NCI-H774 (cell line): ENCODE data around the gene MICU1.
"Not testable (repeated sequence)": the region's sequence is repeated elsewhere in the genome, so short reads cannot be mapped to it uniquely, and the experiment has no call there.

Experiments
- DNase-seq: peaks from one replicate; lab custom pipeline; 2025; lab: John Stamatoyannopoulos, UW

MICU1 gene

GRCh38 chr10:72346117-72346516 is 279.8 kb downstream of the MICU1 start:
- DNase-seq: not testable (repeated sequence)

DNA sequence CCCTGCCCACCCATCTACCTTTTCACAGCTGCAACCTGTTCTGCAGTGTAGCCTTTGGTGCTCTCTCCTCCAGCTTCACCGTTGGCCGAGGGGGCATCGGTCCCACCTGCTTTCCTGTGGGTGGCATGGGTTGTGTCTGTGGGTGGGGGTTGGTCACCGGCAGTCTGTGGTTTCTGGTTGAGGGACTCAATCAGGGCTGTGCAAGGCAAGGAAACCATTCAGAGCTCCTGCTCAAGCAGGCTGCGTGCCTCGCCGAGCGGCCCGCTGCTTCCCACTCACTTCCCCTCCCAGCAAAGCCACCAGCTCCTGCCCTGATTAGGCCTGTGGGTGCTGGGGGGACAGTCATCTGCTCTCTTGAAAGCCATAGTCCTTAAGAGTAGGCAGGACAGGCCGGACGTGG is 280.9 kb downstream of the MICU1 start:
- DNase-seq: no peak

DNA sequence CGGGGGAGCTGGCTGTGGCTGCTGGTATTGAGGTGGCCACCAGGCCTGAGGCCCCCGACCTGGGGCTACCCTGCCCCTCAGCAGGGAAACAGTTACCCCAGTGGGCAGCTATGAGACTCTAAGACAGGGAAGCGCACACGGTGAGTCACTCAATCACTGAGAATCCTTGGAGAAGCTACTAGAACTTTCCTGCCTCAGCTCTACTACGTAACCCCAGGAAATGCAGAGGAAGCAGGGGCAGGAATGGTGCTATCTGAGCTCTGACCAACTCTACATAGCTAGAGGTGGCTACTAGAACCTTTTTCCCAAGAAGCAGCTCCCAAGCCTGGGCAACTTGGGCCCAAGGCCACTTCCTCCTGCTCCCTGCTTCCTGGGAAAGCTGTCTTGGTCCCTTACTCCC is 283.0 kb downstream of the MICU1 start:
- no peak for DNase-seq

GRCh38 chr10:72340510-72341261 is 285.2 kb downstream of the MICU1 start:
- DNase-seq: no peak

DNA sequence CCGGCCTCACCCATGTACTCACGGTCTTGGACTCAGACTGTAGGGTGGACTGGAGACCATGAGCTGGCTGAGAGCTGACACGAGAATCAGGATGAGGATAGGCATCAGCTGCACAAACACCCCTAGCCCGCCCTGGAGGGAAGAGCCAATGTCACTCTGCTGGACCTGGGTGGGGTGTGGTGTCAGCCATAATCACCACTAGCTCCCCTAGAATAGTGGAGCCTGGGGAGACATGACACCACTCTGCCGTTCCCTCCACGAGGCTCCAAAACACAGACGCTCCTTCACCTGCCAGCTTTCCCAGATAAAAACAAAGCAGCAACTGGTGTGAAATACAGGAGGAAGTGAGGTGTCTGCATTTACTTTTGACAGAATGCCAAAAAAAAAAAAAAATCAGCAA is 287.7 kb downstream of the MICU1 start:
- no peak for DNase-seq

GRCh38 chr10:72337722-72338121 is 288.2 kb downstream of the MICU1 start:
- DNase-seq: no peak

DNA sequence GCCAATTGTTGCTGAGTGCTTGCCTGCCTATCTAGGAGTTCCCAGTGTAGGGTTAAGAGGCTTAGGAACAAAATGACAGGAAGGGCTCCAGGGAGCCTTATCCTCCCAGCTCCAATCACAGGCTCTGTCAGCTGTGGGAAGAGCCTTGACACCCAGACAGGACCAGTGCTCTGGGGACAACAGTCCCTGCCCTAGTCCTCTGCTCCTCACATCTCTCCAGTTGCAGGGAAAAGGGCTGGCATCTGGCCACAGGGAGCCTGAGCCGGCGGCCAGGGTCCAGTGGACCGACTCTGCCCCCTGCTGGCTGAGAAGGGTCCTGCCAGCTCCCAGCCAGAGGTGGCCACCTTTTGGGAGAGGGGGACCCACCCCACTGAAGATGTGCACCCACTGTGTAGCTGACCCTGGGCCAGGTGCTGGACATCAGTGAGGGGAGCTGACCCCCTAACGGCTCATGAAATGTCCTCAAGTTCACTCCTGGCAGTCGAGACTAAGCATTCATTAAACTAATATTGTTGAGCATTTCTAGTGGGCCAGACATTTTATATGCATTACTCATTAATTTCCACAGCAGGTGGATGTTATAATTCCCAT is 288.7 kb downstream of the MICU1 start:
- DNase-seq: peak; percentile 61

- no peak for DNase-seq
These were observed 289.4 kb downstream of the MICU1 start for GRCh38 chr10:72336259-72337038.

DNA sequence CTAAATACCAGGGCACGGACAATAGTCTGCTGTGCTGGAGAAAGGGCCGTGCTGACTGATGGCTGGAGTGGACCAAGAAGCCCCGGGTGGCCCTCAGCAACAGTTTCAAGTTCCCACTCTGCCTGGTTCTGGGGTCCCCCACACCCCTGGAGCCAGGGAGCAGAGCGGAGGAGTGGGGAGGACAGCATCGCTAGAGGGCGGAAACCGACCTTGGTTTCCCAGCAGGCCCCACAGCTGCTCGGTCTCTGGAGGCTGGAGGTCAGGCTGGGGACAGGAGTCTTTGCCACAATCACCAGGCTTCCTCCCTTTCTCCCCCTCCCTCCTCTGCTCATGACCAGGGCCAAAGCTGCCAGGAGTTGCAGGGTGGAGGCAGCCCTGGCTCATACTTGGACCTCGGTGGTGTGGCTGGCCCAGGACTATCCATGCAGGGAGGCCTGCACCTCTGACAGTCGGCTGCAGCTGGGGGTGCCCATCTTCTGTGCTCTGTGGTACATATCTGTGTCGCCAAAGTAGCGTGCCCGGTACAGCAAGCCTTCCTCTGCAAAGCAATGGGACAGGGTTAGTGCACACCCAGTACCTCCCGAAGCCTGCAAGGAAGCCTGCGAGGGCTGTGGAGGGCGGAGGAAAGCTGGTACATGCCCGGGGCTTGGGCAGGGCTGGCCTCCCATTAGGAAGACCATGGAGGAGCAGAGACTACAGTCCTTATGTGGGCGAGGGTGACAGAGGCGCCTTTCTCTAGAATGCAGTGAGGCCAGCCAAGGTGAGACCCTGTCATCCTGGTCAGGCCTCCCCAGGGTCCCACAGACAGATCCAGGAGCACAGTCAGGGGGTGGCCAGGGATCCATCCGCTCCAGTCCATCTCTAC is 290.3 kb downstream of the MICU1 start:
- DNase-seq: no peak

DNA sequence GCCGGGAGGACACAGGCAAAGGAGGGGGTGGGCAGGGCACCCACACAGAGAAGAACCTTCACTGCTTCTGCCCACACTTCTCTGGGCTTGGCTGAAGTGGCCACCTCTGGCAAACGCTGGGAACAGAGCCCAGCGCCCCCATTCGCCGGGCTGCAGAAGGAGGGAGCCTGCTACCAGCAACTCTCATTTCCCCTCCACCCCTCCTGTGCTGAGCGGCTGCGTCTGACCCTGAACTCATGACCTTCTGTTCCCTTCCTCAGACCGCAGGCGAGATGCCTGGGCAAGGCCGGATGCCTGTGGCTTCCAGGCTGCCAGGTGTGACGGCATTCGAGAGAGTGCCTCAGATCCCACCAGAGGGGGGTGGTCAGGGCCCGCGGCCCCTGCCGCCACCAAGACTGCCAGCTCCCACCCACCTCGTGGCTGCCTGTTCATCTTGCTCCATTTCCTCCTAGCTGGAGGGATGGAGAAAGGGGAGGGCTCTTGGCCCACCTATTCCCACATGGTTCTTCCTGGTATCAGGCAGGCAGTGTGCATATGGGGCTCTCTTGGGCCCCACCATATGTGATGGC is 291.0 kb downstream of the MICU1 start:
- no peak for DNase-seq

- DNase-seq: peak; percentile 67
These were observed 291.6 kb downstream of the MICU1 start for GRCh38 chr10:72334196-72334824.

DNA sequence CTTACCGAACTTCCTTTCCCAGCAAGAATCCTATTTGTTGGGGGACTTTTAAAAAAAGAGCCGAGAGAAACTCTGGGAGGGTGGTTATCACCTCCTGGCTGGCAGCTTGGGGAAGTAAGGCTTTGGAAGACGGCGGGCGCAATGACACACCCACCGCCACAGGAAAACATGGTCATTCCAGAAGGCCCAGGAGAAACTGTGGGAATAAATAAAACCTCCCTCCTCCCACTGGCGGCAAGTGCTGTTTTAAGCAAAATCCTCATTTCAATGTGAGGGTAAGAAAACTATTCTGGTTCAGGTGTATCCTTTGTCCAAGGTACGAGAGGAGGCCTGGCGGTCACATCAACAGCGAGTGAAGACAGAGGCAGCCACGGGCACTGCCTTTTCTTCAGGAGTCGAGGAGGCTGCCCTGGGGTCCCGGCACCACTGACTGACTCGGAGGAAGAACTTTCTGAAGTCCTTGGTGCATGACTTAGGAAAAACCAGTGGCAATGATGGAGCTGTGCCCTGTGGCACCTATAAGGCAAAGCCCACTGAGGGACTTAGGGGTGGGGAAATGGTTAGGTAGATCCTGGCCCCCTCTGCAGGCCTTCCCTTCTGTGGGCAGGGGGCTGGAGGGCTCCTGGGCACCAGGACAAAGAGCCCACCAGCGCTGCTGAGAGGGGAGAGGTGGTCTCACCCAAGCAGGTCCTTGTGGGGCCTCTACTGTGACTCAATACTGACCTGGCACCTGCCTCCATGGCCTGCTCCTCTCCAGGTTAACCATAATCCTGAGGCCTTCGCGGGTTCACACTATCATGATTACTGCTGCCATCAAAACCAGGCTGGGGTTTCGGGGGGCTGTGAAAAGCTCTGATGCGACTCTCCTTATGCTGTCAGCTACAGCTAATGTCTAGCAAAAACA is 292.5 kb downstream of the MICU1 start:
- DNase-seq: no peak

DNA sequence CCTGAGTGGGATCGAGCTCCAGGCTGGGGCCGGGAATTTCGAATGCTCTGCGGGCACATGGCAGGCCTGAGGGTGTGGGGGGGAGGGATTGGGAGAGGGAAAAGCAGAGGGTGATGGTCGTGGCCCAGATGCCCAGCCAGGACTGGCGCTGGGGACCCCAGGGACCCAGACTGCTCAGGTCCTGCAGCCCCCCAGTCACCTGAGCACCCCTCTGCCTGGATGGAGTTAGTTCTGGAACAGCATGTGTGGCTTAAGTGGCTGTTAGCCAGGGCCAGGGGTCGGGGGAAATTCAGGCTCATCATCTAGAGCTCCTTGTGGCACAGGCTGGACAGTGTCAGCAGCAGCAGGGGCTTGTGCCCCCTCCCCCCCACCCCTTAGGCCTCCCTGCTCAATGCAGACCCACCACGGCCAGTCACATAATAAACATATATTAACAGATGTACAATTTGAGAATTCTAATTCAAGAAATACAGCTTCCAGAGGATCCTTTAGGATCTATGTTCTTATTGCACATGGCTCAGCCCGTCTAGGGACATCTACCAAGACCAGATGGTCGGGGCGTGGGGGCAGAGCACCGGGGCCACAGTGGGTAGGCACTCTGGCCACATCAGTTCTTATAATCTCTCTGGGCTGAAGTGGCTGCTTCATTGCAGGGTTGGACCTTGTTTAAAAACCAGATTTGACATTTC is 293.3 kb downstream of the MICU1 start:
- no peak for DNase-seq

DNA sequence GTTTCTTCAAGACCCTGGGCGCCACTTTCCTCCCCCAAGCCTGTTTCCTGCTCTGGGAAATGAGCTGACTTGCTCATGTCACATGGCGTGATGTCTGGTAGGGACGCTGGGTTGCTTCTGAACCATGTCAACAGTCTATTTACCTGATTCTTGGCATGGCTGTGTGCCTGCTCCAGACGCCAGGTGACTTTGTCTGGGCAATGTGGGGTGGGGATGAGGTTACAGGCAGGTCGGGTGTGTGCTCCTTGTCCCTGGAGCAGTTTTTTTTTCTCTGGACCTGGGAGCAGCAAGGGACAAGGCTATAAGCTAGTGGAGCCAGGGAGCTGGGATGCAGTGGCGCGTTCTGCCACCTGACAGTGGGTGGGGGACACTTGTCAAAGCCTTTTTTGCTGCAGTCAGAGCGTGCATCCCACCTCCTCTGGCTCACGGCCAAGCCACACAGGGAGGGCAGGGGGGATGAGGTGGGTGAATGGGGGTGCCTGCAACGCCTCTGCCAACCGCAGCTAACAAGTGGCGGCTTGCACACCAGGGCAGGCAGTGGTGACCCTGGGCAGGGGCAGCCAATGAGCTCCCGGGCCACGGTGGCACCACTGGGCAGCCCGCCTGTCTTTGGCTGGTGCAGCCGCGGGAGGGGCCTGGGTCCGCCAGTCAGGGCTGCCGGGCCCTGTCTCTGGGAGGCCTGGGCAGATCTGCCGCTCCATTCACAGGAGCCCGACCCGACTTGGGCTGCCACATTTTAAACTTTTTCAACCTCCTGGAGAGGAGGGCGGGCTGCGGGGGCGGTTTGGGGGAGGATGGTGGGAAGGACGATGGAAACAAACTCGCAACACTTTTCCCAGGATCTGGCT is 294.1 kb downstream of the MICU1 start:
- peak; percentile 96 for DNase-seq

DNA sequence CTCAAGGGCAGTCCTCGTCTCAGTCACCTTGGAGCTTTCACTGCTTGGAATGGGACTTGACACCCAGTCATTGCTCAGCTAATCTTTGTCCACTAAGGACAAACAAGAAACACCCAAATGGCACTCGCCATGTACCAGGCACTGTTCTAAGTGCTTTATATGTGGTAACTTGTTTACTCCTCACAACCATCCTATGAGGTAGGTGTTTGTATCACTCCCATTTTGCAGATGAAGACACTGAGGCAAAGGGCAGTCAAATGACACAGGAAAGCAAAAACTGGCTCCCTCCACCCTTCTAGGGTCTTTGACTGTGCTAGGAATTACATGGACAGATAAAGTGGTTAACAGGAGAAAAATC is 295.8 kb downstream of the MICU1 start:
- no peak for DNase-seq

DNA sequence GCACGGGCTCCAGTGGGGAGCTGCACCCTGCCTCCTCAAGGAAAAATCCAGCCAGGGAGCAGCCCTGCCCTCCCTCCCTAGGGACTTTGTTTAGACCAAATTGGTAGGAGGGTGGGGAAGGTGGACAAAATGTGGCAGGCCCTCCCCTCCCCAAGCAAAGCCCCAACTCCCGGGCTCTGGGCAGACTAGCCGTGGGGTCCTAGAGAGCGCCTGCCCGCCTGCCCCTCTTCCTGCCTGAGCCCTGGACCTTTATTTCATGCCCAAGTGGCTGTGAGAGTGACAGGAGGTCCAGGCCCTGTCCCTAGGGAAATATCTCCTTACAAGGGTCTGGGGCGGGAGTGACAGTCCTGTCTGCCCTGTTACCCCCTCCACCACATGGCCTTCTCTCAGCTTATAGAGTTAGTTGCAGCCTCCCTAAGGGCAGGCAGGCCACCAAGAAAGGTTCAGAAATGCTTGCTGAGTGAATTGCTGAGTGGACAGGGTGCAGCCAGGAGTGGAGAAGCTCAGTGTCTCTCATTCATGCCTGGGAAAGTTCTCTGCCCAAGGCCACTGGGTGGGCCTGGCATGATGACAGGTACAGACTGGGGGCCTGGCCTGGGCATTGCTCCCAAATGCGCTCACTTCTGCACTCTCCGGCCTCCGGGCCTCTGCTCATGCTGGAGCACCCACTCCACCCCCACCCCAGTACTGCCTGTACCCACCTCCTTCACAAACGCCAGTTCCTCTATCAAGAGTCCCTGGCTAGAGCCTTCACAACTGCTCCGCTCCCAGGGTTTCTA is 296.4 kb downstream of the MICU1 start:
- no peak for DNase-seq

DNA sequence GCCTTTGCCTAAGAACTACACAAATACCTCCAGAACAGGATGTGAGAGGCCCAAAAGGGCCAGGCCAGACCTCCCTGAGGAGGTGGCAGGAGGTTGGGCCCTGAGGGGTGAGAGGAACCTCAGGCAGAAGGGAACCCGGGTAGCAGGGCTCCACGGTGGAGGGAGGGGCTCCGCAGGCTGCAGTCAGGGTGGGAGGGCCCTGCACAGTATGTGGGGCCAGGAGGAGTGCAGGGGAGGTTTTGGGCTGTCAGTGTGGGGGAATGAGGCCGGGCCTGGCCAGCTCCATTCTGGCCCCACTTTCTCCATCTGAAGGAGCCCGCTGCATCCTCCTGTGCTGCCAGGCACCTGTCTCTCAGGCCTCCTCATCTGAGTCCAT is 297.1 kb downstream of the MICU1 start:
- no peak for DNase-seq
